Measurements from ENCODE around the gene FARS2.

- TF ChIP-seq, protein P1, sequence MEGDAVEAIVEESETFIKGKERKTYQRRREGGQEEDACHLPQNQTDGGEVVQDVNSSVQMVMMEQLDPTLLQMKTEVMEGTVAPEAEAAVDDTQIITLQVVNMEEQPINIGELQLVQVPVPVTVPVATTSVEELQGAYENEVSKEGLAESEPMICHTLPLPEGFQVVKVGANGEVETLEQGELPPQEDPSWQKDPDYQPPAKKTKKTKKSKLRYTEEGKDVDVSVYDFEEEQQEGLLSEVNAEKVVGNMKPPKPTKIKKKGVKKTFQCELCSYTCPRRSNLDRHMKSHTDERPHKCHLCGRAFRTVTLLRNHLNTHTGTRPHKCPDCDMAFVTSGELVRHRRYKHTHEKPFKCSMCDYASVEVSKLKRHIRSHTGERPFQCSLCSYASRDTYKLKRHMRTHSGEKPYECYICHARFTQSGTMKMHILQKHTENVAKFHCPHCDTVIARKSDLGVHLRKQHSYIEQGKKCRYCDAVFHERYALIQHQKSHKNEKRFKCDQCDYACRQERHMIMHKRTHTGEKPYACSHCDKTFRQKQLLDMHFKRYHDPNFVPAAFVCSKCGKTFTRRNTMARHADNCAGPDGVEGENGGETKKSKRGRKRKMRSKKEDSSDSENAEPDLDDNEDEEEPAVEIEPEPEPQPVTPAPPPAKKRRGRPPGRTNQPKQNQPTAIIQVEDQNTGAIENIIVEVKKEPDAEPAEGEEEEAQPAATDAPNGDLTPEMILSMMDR (IDR thresholded peaks at IDR 0.05; ENCODE audit: poor library complexity, severe bottlenecking), result no peak
- TF ChIP-seq RAD21 (conservative IDR thresholded peaks at IDR 0.05) (no peak), POLR2AphosphoS5 (IDR thresholded peaks at IDR 0.05) (no peak)
Observed at GRCh38 chr6:5730585-5731263, 469.4 kb downstream of the FARS2 start.
